ENCODE data around the gene PAX1.

DNA sequence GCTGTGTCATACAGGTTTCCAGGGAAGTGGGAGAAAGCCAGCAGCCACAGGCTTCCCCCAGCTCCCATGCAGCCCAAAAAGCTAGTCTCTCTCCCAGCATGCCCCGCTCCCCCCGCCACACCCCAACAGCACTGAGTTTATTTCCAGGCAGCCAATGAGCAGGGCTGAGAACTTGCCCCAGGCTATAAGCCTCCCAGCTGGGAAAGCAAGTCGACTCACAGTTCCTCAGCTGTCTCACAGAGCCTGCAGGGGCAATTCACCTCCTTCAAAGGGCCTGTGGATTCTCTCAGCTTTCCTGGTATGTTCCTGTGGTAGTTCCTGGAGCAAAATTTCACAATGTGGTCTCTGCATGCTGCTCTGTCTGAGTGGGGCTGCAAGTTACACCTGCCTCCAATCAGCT lies 34.2 kb downstream of the PAX1 start:
- no peak for TF ChIP-seq EZH2phosphoT487 (IDR thresholded peaks at IDR 0.05; ENCODE audit: unreplicated experiment)
- TF ChIP-seq EZH2 (IDR thresholded peaks at IDR 0.05; ENCODE audit: low read depth, unreplicated experiment): no peak
- no peak for TF ChIP-seq REST (IDR thresholded peaks at IDR 0.05; ENCODE audit: unreplicated experiment)
- no peak for TF ChIP-seq POLR2AphosphoS5 (IDR thresholded peaks at IDR 0.05; ENCODE audit: low read depth)
- TF ChIP-seq CTCF (conservative IDR thresholded peaks at IDR 0.05; ENCODE audit: low read depth in 2 of 2): no peak
- TF ChIP-seq ZNF114 (CRISPR knock-in tag; IDR thresholded peaks at IDR 0.05): no peak
- no peak for TF ChIP-seq NANOG (IDR thresholded peaks at IDR 0.05; ENCODE audit: borderline replicate concordance)
- no peak for TF ChIP-seq JUNB (IDR thresholded peaks at IDR 0.05; ENCODE audit: unreplicated experiment)
- TF ChIP-seq CREB1 (CRISPR knock-in tag; IDR thresholded peaks at IDR 0.05; ENCODE audit: low read depth): no peak
- no peak for TF ChIP-seq ZNF331 (CRISPR knock-in tag; IDR thresholded peaks at IDR 0.05; ENCODE audit: low read depth)
- TF ChIP-seq, protein P1, sequence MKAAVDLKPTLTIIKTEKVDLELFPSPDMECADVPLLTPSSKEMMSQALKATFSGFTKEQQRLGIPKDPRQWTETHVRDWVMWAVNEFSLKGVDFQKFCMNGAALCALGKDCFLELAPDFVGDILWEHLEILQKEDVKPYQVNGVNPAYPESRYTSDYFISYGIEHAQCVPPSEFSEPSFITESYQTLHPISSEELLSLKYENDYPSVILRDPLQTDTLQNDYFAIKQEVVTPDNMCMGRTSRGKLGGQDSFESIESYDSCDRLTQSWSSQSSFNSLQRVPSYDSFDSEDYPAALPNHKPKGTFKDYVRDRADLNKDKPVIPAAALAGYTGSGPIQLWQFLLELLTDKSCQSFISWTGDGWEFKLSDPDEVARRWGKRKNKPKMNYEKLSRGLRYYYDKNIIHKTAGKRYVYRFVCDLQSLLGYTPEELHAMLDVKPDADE (IDR thresholded peaks at IDR 0.05): no peak

All from GM23338 (cell line).